Esophagus (tissue), 2 donors: Measurements from ENCODE around the gene TBPL2. TPM values are rescaled to one million over a fixed set of nuclear protein-coding genes. Genes with fewer than 3 reads are reported as not detected.

Source experiments
- H3K27ac ChIP-seq, 2 donors: one replicate each; pipeline ENCODE4 v1.5.1; 2013; ENCODE audit warnings: low read depth in 2 of 2, mild to moderate bottlenecking in 2 of 2, inconsistent platforms in 1 of 2, low read length in 1 of 2, moderate library complexity in 1 of 2
- H3K27me3 ChIP-seq, 2 donors: one replicate each; pipeline ENCODE4 v1.6.1; 2013; ENCODE audit warnings: low read length in 2 of 2, control low read depth in 1 of 2, mild to moderate bottlenecking in 1 of 2; ENCODE audit not compliant: insufficient read depth in 2 of 2, control insufficient read depth in 1 of 2
- H3K36me3 ChIP-seq, 2 donors: one replicate each; pipeline ENCODE4 v1.6.1; 2013; ENCODE audit warnings: low read length in 1 of 2; ENCODE audit not compliant: control insufficient read depth in 2 of 2, insufficient read depth in 2 of 2
- H3K4me1 ChIP-seq, 2 donors: one replicate each; pipeline ENCODE4 v1.6.1; 2013; ENCODE audit warnings: low read length in 1 of 2; ENCODE audit not compliant: control insufficient read depth in 2 of 2, insufficient read depth in 2 of 2
- H3K4me3 ChIP-seq, 2 donors: one replicate each; pipeline ENCODE4 v1.5.1; 2013; ENCODE audit warnings: low read length in 2 of 2, mild to moderate bottlenecking in 2 of 2, low read depth in 1 of 2, moderate library complexity in 1 of 2
- H3K9me3 ChIP-seq, 2 donors: one replicate each; pipeline ENCODE4 v1.6.1; 2013; ENCODE audit warnings: mild to moderate bottlenecking in 2 of 2, low read depth in 1 of 2, low read length in 1 of 2, moderate library complexity in 1 of 2; ENCODE audit not compliant: control insufficient read depth in 2 of 2, insufficient read depth in 1 of 2
- WGBS, 2 donors: extraction: QIAGEN DNeasy Blood & Tissue Kit; methylation state at CpG; one replicate each; pipeline ENCODE4 v1.1.7; 2013; 5-methylcytosine and 5-hydroxymethylcytosine counted together
- polyA plus RNA-seq, 2 donors: library from polyadenylated mRNA; stranded (reverse); fragments of 200-250 nt; gene quantifications; one replicate each; pipeline ENCODE4 v1.2.3, GENCODE V29; 2013
- donor health status: healthy with polysubstance abuse.
- donor health status: Bipolar disorder and iron deficiency.

The TBPL2 gene
- polyA plus RNA-seq, 2 donors = not detected

DNA sequence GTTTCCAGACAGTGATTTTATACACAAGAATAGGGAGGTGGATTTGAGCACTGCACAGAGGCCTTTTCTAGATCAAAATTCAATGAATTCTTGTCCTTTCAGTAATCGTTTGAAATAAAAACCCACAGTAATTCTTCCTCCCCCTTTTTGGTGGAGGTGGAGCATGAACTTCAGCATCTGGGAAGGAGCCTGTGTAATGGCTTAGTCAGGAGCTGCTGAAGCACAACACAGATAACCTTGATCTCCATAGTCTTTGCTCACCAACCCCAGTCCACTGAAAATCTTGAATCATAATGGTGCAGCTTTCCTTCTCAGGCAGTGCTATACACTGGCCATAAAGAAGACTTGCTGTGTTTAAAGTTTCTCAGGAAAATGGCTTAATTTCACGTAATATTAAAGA, 6.4 kb upstream of the TBPL2 start:
- Histone ChIP-seq H3K4me1 (peaks cover 0 to 2% of the 10 kb centered on the region in 2 donors), H3K36me3 (no peaks in the 10 kb centered on the region), H3K27me3 (no peaks in the 10 kb centered on the region), H3K27ac (peak overlapping the region in 1 of 2 donors; percentile 16), H3K9me3 (no peaks in the 10 kb centered on the region), H3K4me3 (no peak overlapping the region)
- WGBS, 2 donors = 56 to 58% methylated on average over 2 of the region's 2 CpGs

- H3K27ac ChIP-seq = no peak overlapping the region
These were observed 5.8 kb upstream of the TBPL2 start for GRCh38 chr14:55446127-55446736.

DNA sequence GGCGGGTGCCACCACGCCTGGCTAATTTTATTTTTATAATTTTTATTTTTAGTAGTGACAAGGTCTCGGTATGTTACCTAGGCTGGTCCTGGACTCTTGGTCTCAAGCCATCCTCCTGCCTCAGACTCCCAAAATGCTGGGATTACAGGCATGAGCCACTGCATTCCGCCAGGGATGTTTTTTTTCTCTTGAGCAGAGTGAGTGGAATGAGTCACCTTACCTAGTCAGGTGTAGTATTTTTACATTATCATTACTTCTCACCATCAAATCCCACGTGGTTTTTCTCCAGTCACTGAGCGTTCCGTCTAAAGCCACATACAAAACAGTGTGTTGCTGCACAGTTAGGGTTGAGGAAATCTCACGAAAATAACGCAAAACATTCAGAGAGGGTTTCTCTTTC, 870 bp upstream of the TBPL2 start:
- H3K27ac ChIP-seq = no peak overlapping the region
- 81 to 82% methylated on average over 9 of the region's 9 CpGs for WGBS, 2 donors

More at GRCh38 chr14:55446127-55446736, 5.8 kb upstream of the TBPL2 start:
- Histone ChIP-seq H3K4me1 (peaks cover 0 to 2% of the 10 kb centered on the region in 2 donors), H3K4me3 (no peak overlapping the region), H3K27me3 (no peaks in the 10 kb centered on the region), H3K36me3 (no peaks in the 10 kb centered on the region), H3K9me3 (no peaks in the 10 kb centered on the region)
- WGBS, 2 donors = 31 to 37% methylated on average over 5 of the region's 5 CpGs

GRCh38 chr14:55438066-55438683, 2.2 kb downstream of the TBPL2 start:
- peaks cover 0 to 3% of the 10 kb centered on the region in 2 donors for H3K9me3 ChIP-seq
- H3K4me3 ChIP-seq = no peak overlapping the region
- no peaks in the 10 kb centered on the region for H3K36me3 ChIP-seq
- no peaks in the 10 kb centered on the region for H3K4me1 ChIP-seq
- no peaks in the 10 kb centered on the region for H3K27me3 ChIP-seq
- H3K27ac ChIP-seq = no peak overlapping the region
- whole genome bisulfite sequencing, 2 donors = 52% methylated on average over 10 of the region's 10 CpGs

More for the DNA sequence above, 870 bp upstream of the TBPL2 start:
- Histone ChIP-seq H3K9me3 (peaks cover 0 to 3% of the 10 kb centered on the region in 2 donors), H3K4me1 (no peaks in the 10 kb centered on the region), H3K27me3 (no peaks in the 10 kb centered on the region), H3K4me3 (no peak overlapping the region), H3K36me3 (no peaks in the 10 kb centered on the region)

DNA sequence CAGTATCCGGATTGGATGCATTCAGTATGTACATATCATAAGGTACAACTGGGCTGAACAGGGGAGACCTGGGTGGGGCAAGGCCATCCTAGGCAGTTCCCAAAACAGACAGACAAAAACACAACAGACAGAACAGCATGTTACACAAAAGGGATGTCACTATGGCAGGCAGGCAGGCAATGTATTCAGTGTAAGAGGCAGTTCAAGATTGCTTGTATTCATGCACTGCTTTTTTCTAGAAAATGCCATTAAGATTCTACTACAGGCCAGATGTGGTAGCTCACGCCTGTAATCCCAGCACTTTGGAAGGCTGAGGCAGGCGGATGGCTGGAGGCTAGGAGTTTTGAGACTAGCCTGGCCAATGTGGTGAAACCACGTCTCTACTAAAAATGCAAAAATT, 3.5 kb downstream of the TBPL2 start:
- WGBS, 2 donors = 74 to 78% methylated on average over 4 of the region's 4 CpGs
- Histone ChIP-seq H3K4me1 (no peaks in the 10 kb centered on the region), H3K27ac (no peak overlapping the region), H3K27me3 (no peaks in the 10 kb centered on the region), H3K9me3 (peaks cover 0 to 3% of the 10 kb centered on the region in 2 donors), H3K4me3 (no peak overlapping the region), H3K36me3 (no peaks in the 10 kb centered on the region)

DNA sequence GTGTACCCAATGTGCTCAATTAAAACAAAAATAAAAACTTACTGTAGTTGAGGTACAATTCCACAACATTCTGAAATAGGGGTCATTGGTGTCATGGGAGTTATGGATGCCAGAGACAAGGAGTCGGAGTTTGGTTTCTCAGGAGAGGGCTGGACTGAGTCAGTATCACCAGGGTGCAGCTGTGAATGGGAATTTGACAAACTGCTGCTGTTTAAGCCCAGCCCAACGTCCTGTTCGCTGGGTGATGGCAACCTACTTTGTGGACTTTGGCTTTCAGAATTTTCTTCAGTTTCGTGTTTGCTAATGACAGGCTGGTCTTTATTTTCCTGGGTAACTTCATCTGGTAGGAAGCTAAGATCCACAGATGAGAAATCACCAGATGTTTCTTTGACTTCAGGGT, 3.9 kb downstream of the TBPL2 start:
- Histone ChIP-seq H3K4me1 (no peaks in the 10 kb centered on the region), H3K36me3 (no peaks in the 10 kb centered on the region), H3K9me3 (peaks cover 0 to 3% of the 10 kb centered on the region in 2 donors), H3K27me3 (no peaks in the 10 kb centered on the region), H3K4me3 (no peak overlapping the region), H3K27ac (no peak overlapping the region)
- 51 to 60% methylated on average over 4 of the region's 4 CpGs for WGBS, 2 donors

DNA sequence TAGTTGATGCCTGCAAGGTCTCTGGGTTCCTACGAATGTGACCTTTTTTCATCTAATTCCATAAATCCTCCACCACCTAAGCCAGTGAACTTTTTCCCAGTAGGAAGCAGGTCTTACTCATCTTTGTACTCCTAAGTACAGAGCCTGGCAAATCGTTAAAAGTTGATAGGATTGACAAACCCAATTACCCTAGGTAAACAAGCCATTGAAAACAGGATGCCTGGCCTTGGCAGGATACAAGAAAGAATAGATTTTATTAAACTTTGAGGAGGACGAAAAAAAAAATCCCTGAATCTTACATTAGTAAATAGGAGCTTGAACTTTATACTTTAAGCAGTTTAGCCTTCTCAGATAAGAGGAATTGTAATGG, 5.6 kb downstream of the TBPL2 start:
- H3K27ac ChIP-seq = no peak overlapping the region
- no peaks in the 10 kb centered on the region for H3K4me1 ChIP-seq
- H3K27me3 ChIP-seq = no peaks in the 10 kb centered on the region
- 39% methylated on average over 3 of the region's 3 CpGs for WGBS, 2 donors
- no peaks in the 10 kb centered on the region for H3K36me3 ChIP-seq
- no peak overlapping the region for H3K4me3 ChIP-seq
- no peaks in the 10 kb centered on the region for H3K9me3 ChIP-seq

DNA sequence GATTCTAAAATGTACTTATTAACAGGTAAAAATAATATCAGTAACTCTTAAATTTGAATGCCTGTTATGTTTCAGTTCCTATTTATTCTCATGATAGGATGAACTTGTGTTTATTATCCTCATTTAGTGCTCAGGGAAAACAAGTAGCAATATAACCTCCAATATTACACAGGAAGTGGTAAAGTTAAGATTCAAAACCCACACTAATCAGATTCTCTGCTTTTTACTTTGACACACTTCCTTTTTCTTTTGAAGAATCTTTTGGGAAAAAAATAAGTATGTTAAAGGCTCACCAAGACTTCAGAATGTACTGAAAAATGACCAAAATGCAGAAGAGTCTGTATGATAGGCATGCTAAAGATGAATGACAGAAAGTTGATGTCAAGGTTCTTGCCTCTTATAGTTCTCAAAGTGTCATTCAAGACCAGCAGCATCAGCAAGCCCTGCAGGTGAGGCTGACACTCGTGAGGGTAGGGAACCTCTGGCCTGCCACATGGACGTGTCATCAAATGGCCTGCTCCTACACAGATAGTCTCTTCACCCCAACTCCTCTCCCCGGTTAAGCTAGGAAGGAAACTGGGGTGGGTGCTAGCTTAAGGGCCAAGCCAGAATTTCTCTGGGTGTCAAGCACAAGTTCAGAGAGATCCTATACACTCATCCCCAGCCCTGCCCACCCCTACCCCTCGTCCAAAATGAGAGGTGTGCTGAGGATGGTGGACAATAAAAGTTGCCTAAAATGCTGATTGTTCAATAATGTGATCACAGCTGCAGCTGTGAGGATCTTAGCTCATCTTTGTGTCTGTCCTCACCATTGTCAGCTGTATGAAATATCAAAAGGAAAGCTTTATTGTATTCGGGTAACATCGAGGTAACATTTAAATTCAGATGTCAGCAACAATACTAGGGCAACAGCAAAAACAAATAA, 6.3 kb downstream of the TBPL2 start:
- Histone ChIP-seq H3K27me3 (no peaks in the 10 kb centered on the region), H3K4me3 (no peak overlapping the region), H3K4me1 (no peaks in the 10 kb centered on the region), H3K9me3 (no peaks in the 10 kb centered on the region), H3K36me3 (no peaks in the 10 kb centered on the region), H3K27ac (no peak overlapping the region)
- WGBS, 2 donors = 58 to 63% methylated on average over 6 of the region's 6 CpGs

- no peaks in the 10 kb centered on the region for H3K27me3 ChIP-seq
- H3K4me3 ChIP-seq = no peak overlapping the region
- H3K4me1 ChIP-seq = no peaks in the 10 kb centered on the region
- no peaks in the 10 kb centered on the region for H3K36me3 ChIP-seq
- 84 to 86% methylated on average over 3 of the region's 3 CpGs for WGBS, 2 donors
- H3K27ac ChIP-seq = no peak overlapping the region
- no peaks in the 10 kb centered on the region for H3K9me3 ChIP-seq
These were observed 7.8 kb downstream of the TBPL2 start for GRCh38 chr14:55432628-55433027.
